SK-N-SH (cell line): ENCODE results near the gene ROBO1. TPM values are rescaled to one million over a fixed set of nuclear protein-coding genes. Genes with fewer than 3 reads are reported as not detected.

Source experiments
- CTCF ChIA-PET: fragments of 300-600, 350-600 bp; formaldehyde crosslinking; extraction: SDS; loops from one replicate; lab custom pipeline; 2021; lab: Yijun Ruan, JAX
- POLR2A ChIA-PET: fragments of 350-600 bp; sonication (Branson Sonifier 250); formaldehyde crosslinking; extraction: SDS; loops from one replicate; lab custom pipeline; 2020; ENCODE audit warnings: antibody characterized with exemption, inconsistent platforms; lab: Yijun Ruan, JAX
- DNase-seq: peaks from one replicate; pipeline ENCODE4 v3.0.0; 2012
- H2AFZ ChIP-seq: fragments of 200-600 bp; sonication (generic); 2 replicates; pipeline ENCODE4 v1.8.1; 2016; ENCODE audit warnings: antibody characterized with exemption, mild to moderate bottlenecking, low read depth
- H3F3A ChIP-seq: fragments of 200-600 bp; sonication (generic); replicated peaks from 2 replicates; pipeline ENCODE3; 2016; ENCODE audit warnings: antibody characterized with exemption, mild to moderate bottlenecking; ENCODE audit not compliant: insufficient read depth
- H3K27ac ChIP-seq, 2 experiments: fragments of 200-500 bp in 1 of 2; fragments of 200-600 bp in 1 of 2; sonication (Bioruptor generic) in 1 of 2; sonication (generic), shearing (Covaris generic) in 1 of 2; 2 replicates each; pipeline versions ENCODE4 v1.5.1 to v1.6.1; 2014 to 2016; ENCODE audit warnings: low read depth in 2 of 2, inconsistent platforms in 1 of 2, low read length in 1 of 2, mild to moderate bottlenecking in 1 of 2, mixed read lengths in 1 of 2
- H3K27me3 ChIP-seq: fragments of 200-600 bp; sonication (generic), shearing (Covaris generic); 2 replicates; pipeline ENCODE4 v1.6.1; 2016; ENCODE audit warnings: mixed run types; ENCODE audit not compliant: insufficient read depth
- H3K36me3 ChIP-seq, 2 experiments: fragments of 200-500 bp in 1 of 2; fragments of 200-600 bp in 1 of 2; sonication (Bioruptor generic) in 1 of 2; sonication (generic) in 1 of 2; replicated peaks in 1 of 2; 2 replicates each; pipeline versions ENCODE3 to v1.5.1; 2014 to 2016; ENCODE audit warnings: low read length in 1 of 2, mild to moderate bottlenecking in 1 of 2; ENCODE audit not compliant: insufficient read depth in 2 of 2, control insufficient read depth in 1 of 2
- H3K4me1 ChIP-seq, 2 experiments: fragments of 200-500 bp in 1 of 2; fragments of 200-600 bp in 1 of 2; sonication (Bioruptor generic) in 1 of 2; sonication (generic), shearing (Covaris generic) in 1 of 2; 2 replicates each; pipeline versions ENCODE4 v1.5.1 to v1.6.1; 2014 to 2016; ENCODE audit warnings: low read depth in 1 of 2, low read length in 1 of 2, mixed run types in 1 of 2; ENCODE audit not compliant: insufficient read depth in 2 of 2, control insufficient read depth in 1 of 2
- H3K4me2 ChIP-seq: fragments of 200-600 bp; sonication (generic), shearing (Covaris generic); 2 replicates; pipeline ENCODE4 v1.6.1; 2017; ENCODE audit warnings: mixed run types
- H3K4me3 ChIP-seq, 2 experiments: fragments of 200-500 bp in 1 of 2; fragments of 200-600 bp in 1 of 2; sonication (Bioruptor generic) in 1 of 2; sonication (generic), shearing (Covaris generic) in 1 of 2; 2 replicates each; pipeline versions ENCODE4 v1.5.1 to v1.8.1; 2014 to 2016; ENCODE audit warnings: low read depth in 2 of 2, inconsistent platforms in 1 of 2, low read length in 1 of 2, mild to moderate bottlenecking in 1 of 2, mixed read lengths in 1 of 2, moderate library complexity in 1 of 2
- H3K79me2 ChIP-seq: fragments of 200-600 bp; sonication (generic); 2 replicates; pipeline ENCODE4 v1.8.1; 2017; ENCODE audit warnings: mild to moderate bottlenecking; ENCODE audit not compliant: insufficient read depth
- H3K9ac ChIP-seq: fragments of 200-600 bp; sonication (generic); 2 replicates; pipeline ENCODE4 v1.6.1; 2017; ENCODE audit warnings: mixed run types
- H3K9me2 ChIP-seq: fragments of 200-600 bp; sonication (generic); 2 replicates; pipeline ENCODE4 v1.6.1; 2017; ENCODE audit warnings: mixed run types
- H3K9me3 ChIP-seq: fragments of 200-600 bp; sonication (generic); 2 replicates; pipeline ENCODE4 v1.6.1; 2017; ENCODE audit warnings: mixed run types, mild to moderate bottlenecking, moderate library complexity
- H4K20me1 ChIP-seq: fragments of 200-600 bp; sonication (generic); 2 replicates; pipeline ENCODE4 v1.6.1; 2017; ENCODE audit warnings: mild to moderate bottlenecking, mixed run types; ENCODE audit not compliant: insufficient read depth
- EP300 ChIP-seq, 2 experiments: IDR thresholded peaks; 2 replicates each; pipeline versions ENCODE4 v1.4.0 to v1.6.1; 2012; ENCODE audit warnings: borderline replicate concordance in 1 of 2, low read depth in 1 of 2, low read length in 1 of 2
- GATA2 ChIP-seq: sonication (generic); formaldehyde crosslinking; IDR thresholded peaks from 2 replicates; pipeline ENCODE4 v1.5.0; 2020; ENCODE audit warnings: mild to moderate bottlenecking, missing genetic modification reagents
- IRF3 ChIP-seq: fragments of 150-350 bp; IDR thresholded peaks from 2 replicates; pipeline ENCODE4 v1.6.1; 2016; ENCODE audit warnings: mild to moderate bottlenecking, low read depth, low read length
- MEF2A ChIP-seq: IDR thresholded peaks from 2 replicates; pipeline ENCODE4 v1.4.0; 2012; ENCODE audit warnings: low read depth, borderline replicate concordance
- MXI1 ChIP-seq: IDR thresholded peaks from 2 replicates; pipeline ENCODE4 v1.6.1; 2012; ENCODE audit warnings: mild to moderate bottlenecking, low read depth, low read length, improper control_type of control experiment
- NFIC ChIP-seq: IDR thresholded peaks from 2 replicates; pipeline ENCODE4 v1.4.0; 2012; ENCODE audit warnings: borderline replicate concordance
- NRF1 ChIP-seq: IDR thresholded peaks from 2 replicates; pipeline ENCODE4 v1.6.1; 2012; ENCODE audit warnings: low read depth, mild to moderate bottlenecking, low read length
- PBX3 ChIP-seq: IDR thresholded peaks from 2 replicates; pipeline ENCODE4; 2012
- RCOR1 ChIP-seq: fragments of 150-350 bp; IDR thresholded peaks from 2 replicates; pipeline ENCODE4 v1.6.1; 2017; ENCODE audit warnings: antibody characterized with exemption, low read length
- RFX5 ChIP-seq: IDR thresholded peaks from 2 replicates; pipeline ENCODE4 v1.6.1; 2012; ENCODE audit warnings: mild to moderate bottlenecking, improper control_type of control experiment, low read length
- SIN3A ChIP-seq: IDR thresholded peaks from 2 replicates; pipeline ENCODE4 v1.6.1; 2012; ENCODE audit warnings: low read depth, mild to moderate bottlenecking, low read length, moderate library complexity, borderline replicate concordance
- SMC3 ChIP-seq: IDR thresholded peaks from 2 replicates; pipeline ENCODE4 v1.6.1; 2012; ENCODE audit warnings: low read depth, low read length, improper control_type of control experiment
- TAF1 ChIP-seq: IDR thresholded peaks from 2 replicates; pipeline ENCODE4 v1.6.1; 2012; ENCODE audit warnings: low read depth, mild to moderate bottlenecking, low read length, moderate library complexity, borderline replicate concordance
- TEAD4 ChIP-seq: IDR thresholded peaks from 2 replicates; pipeline ENCODE4 v1.4.0; 2012; ENCODE audit warnings: mild to moderate bottlenecking, borderline replicate concordance; ENCODE audit not compliant: insufficient read depth
- WGBS: methylation state at CpG from one replicate; pipeline ENCODE4 v1.1.6; 2017; ENCODE audit warnings: low lambda C conversion rate; 5-methylcytosine and 5-hydroxymethylcytosine counted together
- polyA plus RNA-seq, 3 experiments: library from polyadenylated mRNA; depleted of rRNA; stranded (reverse); fragments of >200 nt; gene quantifications; 2 replicates each; pipeline ENCODE4 v1.2.3, GENCODE V29; 2012

ROBO1 gene
- polyA plus RNA-seq, 1 of the 3 experiments (the other 2 are of a cell fraction): 22.7 TPM

DNA sequence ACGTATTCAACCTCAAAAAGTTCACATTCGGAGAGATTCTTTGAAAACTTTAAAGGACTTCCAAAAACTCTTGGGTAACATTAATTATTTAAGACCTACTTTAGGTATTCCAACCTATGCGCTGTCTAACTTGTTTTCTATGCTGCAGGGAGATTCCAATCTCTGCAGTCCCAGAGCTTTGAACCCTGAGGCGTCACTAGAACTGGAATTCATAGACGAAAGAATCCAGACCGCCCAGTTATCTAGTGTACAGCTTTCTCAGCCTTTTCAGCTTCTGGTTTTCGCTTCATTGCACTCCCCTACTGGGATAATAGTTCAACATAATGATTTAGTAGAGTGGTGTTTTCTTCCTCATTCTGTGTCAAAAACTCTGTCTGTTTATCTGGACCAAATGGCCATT lies 711.3 kb downstream of the ROBO1 start (continued):
- TF ChIP-seq SMC3: no peak
- no peak for TF ChIP-seq NRF1
- no peak for TF ChIP-seq RFX5
- no peak for TF ChIP-seq GATA2 (CRISPR knock-in tag)
- no peak for TF ChIP-seq NFIC
- TF ChIP-seq TAF1: no peak

- ChIA-PET CTCF (no interaction called here), POLR2A (no interaction called here)
- H3K9me2 ChIP-seq: no peaks in the 10 kb centered on the region
- H3K36me3 ChIP-seq: no peaks in the 10 kb centered on the region
- H3K4me2 ChIP-seq: no peak overlapping the region
- TF ChIP-seq RCOR1 (no peak), SMC3 (no peak), TEAD4 (no peak), MEF2A (no peak), NRF1 (no peak), EP300 (IDR thresholded peaks at IDR 0.05; ENCODE audit: borderline replicate concordance in 1 of 2, low read depth in 1 of 2, low read length in 1 of 2) (no peak), MXI1 (no peak), PBX3 (no peak), IRF3 (no peak)
- peaks cover 4% of the 10 kb centered on the region for H3F3A ChIP-seq
- no peaks in the 10 kb centered on the region for H3K79me2 ChIP-seq
- WGBS: 74% methylated on average over 9 of the region's 9 CpGs
- H3K4me3 ChIP-seq: no peak overlapping the region
- H3K27ac ChIP-seq: no peak overlapping the region
- DNase-seq: no peak
- no peaks in the 10 kb centered on the region for H4K20me1 ChIP-seq
- H3K4me1 ChIP-seq: no peaks in the 10 kb centered on the region
- no peak overlapping the region for H3K9ac ChIP-seq
- H2AFZ ChIP-seq: no peak overlapping the region
- no peaks in the 10 kb centered on the region for H3K27me3 ChIP-seq
- no peaks in the 10 kb centered on the region for H3K9me3 ChIP-seq
These were observed 715.6 kb downstream of the ROBO1 start for GRCh38 chr3:79052054-79052681.

DNA sequence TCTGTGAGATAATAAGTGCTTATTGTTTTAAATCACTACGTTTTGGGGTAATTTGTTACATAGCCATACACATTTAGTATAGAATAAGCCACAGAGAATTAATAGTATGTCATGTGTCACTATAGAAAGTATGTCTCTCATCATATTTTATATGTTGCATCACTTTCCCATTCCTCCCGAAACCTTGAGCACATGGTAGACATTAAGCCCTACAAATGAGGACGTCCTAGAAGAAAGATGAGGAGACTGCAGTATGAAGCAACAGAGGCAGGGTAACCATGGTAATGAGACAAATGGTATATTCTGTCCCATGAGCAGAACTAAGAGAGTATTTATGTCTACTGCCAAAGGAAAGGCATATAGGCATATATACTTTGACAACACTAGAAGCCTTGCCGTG lies 720.2 kb downstream of the ROBO1 start:
- 72% methylated on average over 4 of the region's 4 CpGs for WGBS
- Histone ChIP-seq H3K79me2 (no peaks in the 10 kb centered on the region), H3K27ac (no peak overlapping the region), H3K9me3 (no peaks in the 10 kb centered on the region), H4K20me1 (no peaks in the 10 kb centered on the region), H3K9ac (no peak overlapping the region), H3K36me3 (no peaks in the 10 kb centered on the region), H2AFZ (no peak overlapping the region), H3K4me1 (no peaks in the 10 kb centered on the region), H3F3A (peaks cover 4% of the 10 kb centered on the region), H3K4me2 (no peak overlapping the region), H3K4me3 (no peak overlapping the region), H3K9me2 (no peaks in the 10 kb centered on the region; the same call in 1 of the 2 replicates), H3K27me3 (no peaks in the 10 kb centered on the region)
- ChIA-PET CTCF (interaction anchor here (1.4 kb wide), 1 partner anchor 15 kb away, joined by 3 read pairs; no protein-coding TSS in a partner anchor), POLR2A (no interaction called here)
- no peak for DNase-seq
- no peak for TF ChIP-seq SIN3A
- TF ChIP-seq, all 33 proteins: peak for 0
